Measurements from ENCODE around the gene EPHA10.
A peak's percentile ranks its signal among the peaks of the same experiment; 100 is the strongest.
"Not testable (repeated sequence)": the region's sequence is repeated elsewhere in the genome, so short reads cannot be mapped to it uniquely, and the experiment has no call there.

Gene EPHA10

DNA sequence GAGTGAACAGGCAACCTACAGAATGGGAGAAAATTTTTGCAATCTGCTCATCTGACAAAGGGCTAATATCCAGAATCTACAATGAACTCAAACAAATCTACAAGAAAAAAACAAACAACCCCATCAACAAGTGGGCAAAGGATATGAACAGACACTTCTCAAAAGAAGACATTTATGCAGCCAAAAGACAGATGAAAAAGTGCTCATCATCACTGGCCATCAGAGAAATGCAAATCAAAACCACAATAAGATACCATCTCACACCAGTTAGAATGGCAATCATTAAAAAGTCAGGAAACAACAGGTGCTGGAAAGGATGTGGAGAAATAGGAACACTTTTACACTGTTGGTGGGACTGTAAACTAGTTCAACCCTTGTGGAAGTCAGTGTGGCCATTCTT lies 6.5 kb upstream of the EPHA10 start:
- not testable (repeated sequence) for DNase-seq (ENCODE audit: low read depth in 3 of 3)

DNA sequence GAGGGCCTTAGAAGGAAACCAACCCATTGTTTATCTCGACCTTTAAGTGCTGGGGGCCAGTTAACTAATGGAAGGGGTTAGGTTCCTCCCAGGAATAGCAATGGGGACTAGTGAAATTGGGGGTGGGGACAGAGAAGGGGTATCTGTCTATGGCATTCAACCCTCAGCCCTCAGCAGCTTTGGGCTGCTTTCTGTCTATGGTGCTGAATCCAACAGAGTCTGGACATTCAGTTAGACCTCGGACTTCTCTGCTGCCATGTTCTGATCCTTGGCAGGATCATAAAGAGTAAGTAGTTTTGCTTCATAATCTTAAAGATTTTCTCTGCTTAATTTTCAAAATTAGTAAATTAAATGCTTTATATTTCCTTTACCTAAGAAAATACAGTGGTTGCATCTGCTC lies 2.6 kb upstream of the EPHA10 start:
- no peak for DNase-seq (ENCODE audit: low read depth in 3 of 3)

DNA sequence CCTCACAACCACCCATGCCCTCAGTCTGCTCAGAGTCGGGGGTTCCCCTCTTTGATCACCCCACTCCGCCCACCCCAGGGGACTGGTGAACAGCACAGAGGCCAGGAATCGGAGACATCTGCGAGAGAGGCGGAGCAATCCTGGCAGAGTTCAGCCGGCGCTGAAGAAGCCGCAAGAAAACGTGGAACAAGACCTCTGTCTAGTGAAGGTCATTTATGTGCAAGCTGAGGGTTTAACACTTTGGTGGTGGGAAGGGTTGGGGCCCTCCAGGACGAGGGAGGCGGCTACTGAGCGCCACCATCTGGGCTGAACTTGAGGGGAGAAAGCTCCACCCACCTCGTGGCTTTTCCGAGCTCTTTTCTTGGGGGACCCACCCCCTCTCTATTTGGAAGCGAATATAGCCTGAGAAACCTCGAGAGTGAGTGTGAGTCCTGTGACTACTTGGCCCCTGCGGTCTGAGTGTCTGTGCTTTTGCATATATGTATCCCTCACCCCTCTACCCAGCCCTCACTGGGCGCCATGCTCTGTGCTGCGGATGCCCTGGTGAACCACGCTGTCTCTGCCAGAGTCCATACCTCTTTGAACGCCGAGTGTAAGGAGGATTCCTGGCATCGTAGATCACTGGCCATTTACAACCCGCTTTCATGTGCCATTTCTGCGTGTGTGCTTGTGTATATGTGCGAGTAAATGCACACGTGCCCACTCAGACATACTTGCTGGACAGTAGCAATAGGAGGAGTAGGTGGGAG lies 1.2 kb upstream of the EPHA10 start:
- DNase-seq (ENCODE audit: low read depth in 3 of 3): peak in 1 of 3 donors; percentile 15

DNA sequence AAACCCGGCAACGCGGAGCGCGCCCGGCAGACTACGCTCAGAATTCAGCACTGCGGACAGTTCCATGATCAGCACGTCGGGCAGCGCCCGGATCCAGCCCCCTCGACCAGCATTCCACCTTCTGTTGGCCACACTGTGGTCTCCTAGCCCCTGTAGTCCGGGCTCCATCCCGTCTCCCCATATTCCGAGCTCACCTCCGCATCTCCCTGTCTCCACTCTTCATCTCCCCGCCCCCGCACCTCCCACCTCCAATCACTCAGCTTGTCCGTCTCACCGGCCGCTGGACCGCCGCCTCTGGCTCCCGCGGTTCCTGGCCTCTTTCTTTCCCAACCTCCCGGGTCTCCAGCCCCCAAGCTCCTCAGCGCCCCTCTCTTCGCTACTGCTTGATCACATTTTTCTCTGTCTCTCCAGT lies 500 bp downstream of the EPHA10 start:
- DNase-seq (ENCODE audit: low read depth in 3 of 3): peak in 2 of 3 donors; percentile 32 to 65

DNA sequence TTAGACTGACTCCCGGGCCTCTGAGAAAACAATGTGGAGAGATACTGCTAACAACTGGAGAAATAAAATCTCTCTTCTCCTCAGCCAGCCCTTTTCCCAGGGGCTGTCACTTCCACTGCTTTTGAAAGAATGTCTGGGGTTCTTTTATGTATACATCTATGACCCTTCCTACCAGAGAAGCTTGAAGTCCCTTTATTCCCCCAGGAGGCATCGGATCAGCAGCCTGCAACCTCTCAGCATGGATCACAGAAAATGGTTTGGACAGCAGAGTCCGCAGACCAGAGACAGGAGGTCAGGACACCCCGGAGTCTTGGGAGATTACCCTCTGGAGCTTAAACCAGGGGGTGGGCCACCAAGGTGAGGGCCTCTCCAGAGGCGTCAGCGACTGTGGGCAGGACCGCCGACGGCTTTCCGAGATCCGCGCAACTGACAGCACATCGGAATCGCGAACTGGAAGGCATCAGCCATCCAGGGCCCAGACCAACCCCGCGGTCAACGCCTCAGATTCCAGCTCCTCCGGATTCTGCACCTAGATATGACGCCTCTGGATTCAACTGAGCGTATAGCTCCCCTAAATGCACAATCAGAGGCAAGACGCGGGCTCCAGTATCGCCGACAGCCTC lies 1.0 kb downstream of the EPHA10 start:
- DNase-seq (ENCODE audit: low read depth in 3 of 3): no peak

DNA sequence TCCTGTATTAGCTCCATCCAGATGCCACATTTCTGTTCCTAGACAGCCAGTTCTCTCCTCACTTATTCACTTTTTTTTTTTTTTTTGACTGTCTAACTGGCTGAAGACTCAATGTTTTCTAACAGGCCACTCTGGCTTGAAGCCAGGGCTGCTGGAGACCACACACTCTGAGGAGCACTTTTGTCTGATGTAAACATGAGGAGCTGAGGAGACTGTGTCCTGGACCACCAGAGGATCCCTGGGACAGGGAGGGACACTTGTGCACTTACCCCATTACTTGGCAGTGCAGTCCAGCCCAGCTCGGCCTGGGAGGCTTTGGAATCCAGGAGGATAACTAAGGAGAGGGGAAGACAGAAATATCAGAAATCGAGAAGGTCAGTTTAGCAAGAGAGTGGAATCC lies 2.4 kb downstream of the EPHA10 start:
- no peak for DNase-seq (ENCODE audit: low read depth in 3 of 3)

DNA sequence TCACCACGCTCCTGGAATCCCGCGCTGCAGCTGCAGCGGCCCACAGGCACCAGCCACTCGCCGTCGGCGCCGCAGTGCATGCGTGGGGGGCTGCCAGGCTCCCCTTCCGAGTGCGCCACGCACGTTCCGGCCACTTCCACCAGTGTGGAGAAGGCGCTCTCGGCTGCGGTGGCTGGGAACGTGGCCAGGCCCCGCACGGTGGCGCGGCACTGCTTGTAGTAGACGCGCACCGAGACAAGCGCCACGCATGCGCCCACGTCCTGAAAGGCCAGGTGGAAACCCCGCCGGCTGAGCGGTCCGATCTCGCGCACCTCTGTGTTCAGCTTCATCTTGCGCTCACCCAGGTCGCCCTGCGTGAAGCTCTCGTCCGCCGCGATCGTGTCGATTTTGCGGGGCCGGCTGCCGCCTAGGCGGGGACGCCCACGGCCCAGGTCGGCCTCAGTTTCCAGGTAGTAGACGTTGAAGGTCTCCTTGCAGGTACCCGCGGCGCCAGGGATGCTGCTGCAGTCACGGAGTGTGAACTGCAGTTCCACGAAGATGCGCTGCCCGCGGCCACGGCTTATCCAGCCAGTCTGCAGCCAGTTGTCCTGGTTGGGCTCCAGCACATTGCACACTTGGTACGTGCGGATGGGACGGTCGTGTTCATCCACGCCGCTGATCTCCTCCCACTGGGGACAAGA lies 3.4 kb downstream of the EPHA10 start:
- DNase-seq (ENCODE audit: low read depth in 3 of 3): no peak

DNA sequence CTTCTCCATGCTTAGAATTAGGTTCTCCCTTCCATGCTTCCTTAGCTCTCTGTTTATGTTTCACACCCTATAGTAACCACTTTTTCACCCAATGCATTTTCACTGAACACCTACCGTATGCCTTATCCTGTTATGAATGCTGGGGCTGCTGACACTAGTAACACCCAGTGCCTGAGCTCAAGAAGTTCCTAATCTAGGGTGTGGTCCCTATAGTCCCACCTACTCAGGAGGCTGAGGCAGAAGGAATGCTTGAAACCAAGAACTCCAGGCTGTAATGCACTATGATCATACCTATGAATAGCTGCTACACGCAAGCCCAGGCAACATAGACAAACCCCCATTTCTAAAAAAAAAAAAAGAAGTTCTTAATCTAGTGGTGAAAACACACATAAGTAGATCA lies 5.5 kb downstream of the EPHA10 start:
- DNase-seq (ENCODE audit: low read depth in 3 of 3): no peak

DNA sequence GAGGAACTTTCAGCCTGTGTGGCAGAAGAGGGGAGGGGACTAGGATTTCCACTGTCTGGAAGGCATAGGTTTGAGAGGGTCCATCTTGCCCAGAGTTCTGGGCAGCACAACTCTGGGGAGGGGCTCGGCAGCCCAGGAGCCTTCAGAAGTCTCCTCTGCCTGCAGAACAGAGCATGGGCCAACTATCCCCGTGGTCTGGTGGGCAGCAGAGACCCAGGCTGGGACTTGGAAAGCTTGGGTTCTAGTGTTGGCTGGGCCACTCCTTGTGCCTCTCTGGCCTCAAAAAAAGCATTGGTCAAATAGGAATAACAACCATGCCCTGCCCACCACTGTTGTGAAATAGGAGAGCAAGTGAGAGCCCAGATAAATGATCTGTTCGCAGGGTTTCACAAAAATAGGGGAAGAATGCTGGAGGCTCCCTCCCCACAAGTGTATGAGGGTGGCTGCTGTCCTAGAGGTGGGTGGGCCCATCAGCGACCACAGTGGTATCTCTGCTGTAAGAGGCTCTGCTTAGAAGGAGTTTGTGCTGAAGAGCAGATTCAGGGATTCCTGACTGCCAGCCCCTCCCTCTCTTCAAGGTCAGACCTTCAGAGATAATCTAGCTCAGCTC lies 8.9 kb downstream of the EPHA10 start:
- no peak for DNase-seq (ENCODE audit: low read depth in 3 of 3)

DNA sequence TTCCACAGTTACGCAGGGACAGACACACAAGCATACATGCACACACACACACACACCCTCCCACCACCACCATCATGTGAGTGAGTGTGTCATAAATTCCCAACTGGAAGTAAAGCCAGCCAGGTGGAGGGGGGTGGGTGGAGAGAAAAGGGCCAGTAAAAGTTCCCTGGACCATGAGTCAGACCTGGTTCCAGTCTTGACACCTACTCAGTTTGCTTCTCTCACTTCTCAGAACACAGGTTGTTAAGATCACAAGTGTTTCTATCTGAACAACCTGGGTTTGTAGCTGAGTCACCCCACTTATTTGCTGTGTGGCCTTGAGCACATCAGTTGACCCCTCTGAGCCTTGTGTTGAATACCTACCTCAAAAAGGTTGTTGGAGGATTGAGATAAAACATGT lies 9.6 kb downstream of the EPHA10 start:
- peak in 1 of 3 donors; percentile 40 for DNase-seq (ENCODE audit: low read depth in 3 of 3)

DNA sequence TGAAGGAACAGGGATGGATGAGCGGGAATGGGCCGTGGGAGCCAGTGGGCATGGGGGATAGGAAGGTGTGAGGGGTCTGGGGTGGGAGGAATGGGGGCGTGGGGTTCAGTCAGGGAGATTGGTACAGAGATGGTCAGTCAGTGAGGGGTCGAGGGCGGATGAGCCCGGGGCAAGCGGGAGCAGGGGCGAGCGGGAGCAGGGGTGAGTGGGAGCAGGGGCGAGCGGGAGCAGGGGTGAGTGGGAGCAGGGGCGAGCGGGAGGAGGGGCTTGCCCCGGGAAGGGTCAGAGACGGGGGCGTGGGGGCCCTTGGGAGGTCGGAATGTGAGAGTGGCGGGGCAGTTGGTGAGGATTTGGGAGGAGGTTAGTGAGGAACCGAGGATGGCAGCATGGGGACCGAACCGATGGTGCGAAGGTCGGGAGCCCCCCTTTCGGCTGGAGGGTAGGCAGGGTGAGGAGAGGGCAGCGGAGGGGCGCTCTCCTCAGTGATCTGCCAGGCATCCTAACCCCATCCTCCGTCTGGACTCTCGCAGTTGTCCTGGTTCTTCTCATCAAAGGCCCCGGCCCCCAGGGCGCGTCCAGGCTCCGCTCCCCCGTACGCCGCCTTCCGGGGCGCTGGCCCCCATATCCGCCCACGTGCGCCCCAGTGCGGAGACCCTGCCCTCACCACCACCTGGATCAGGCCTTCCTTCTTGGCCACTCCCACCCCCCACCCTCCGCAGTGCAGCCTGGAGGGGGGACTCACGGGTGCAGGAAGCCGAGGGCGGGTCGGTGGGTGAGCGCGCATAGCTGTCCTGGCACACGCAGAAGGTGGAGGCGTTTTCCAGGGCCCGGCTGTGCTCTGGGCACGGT lies 11.2 kb downstream of the EPHA10 start:
- DNase-seq (ENCODE audit: low read depth in 3 of 3): no peak

DNA sequence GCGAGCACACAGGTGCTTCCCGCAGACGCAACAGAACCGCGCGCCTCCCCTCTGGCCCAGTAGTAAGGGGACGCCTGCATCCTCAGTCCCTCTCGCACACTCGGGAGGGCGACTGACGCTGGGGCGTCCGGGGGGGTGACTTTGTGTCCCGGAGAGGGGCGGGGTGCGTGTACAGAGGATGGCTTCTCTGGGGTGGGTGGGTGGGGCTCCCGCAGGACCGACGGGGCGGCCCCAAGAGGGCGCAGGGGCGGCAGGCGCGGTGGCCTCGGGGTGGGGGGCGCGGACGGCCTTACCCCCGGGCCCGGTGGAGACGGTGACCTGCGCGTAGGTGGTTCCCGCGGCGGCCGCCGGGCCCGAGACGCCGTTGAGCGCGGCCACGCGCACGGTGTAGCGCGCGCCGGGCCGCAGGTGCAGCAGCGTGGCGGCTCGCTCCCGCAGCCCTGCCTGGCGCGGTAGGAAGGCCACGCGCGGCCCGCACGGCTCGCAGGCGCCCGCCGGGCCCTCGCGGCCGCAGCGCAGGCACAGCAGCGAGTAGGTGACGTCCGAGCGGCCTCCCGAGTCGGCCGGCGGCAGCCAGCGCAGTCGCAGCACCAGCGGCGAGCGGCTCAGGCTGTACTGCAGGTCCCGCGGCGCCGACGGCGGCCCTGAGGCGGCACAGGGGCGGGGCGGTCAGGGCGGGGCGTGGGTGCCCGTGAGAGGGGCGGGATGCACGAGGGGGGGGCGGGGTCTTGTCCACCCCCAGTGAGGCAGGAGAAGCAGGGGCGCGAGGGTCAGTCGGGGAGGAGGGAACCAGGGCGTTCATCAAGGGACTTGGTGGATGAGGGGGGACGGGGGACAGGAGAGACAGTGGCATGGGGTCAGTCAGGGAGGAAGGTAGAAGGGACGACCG lies 12.1 kb downstream of the EPHA10 start:
- no peak for DNase-seq (ENCODE audit: low read depth in 3 of 3)

DNA sequence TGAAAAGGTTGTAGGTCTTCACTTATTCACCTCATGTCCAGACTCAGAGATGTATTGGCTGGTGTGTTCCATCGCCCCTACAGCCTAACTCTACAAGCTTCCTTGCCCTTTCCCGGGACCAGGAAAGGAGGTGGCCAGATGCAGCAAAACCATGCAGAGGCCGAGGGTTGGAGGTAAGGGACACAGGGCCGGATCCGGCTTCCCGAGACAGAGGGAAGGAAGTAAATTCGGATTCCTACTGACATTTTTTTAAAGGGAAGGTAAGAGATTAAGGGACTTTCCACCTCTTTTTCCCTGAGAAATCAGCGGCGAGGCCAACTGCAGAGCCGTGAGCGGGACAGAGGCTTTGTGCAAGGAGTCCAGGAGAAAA lies 12.7 kb downstream of the EPHA10 start:
- no peak for DNase-seq (ENCODE audit: low read depth in 3 of 3)

DNA sequence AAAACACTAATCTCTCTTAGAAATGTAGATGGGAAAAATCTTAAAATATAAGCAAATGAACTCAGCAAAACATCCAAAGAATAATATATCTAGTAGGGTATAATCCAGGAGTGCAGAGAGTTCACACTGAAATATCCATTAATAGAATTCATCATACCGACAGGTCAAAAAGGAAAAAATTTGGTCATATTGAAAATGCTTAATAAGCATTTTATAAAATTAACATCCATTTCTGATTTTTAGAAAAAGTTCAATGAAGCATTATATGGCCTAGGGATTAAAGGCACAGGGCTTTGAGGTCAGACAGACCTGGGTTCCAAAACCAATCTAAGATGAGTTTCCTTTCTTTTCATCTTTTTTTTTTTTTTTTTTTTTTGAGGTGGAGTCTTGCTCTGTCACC lies 16.4 kb downstream of the EPHA10 start:
- DNase-seq (ENCODE audit: low read depth in 3 of 3): no peak

DNA sequence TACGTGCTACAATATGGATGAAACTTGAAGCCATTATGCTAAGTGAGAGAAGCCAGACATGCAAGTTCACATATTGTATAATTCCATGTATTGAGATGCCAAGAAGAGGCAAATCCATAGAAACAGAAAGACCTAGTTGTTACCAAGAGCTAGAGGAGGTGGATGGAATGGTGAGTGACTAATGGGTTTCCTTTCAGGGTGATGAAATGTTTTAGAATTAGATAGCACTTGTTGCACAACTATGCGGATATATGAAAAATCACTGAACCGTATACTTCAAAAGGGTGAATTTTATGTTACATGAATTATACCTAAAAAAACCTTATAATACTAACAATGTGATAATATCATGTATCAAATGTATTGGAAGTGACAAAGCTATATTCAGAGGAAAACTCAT lies 18.1 kb downstream of the EPHA10 start:
- no peak for DNase-seq (ENCODE audit: low read depth in 3 of 3)

DNA sequence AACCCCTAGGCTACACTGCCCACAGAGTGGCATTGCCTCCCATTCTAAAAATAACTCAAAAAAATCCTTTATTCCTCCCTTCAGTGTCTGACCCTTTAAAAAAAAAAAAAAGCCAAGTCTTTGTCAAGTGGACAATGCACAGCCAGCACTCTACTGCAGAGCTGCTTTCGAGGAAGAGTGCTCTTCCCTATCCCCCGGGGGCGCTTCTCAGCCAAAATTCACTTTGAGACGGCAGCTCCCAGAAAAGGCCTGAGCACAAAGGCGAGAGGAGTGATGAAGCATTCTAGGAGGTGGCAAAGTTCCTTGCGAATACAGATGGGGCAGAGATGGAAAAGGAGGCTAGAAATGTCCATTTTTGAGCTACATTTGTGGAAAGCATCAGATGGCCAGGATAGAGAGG lies 23.3 kb downstream of the EPHA10 start:
- no peak for DNase-seq (ENCODE audit: low read depth in 3 of 3)

DNA sequence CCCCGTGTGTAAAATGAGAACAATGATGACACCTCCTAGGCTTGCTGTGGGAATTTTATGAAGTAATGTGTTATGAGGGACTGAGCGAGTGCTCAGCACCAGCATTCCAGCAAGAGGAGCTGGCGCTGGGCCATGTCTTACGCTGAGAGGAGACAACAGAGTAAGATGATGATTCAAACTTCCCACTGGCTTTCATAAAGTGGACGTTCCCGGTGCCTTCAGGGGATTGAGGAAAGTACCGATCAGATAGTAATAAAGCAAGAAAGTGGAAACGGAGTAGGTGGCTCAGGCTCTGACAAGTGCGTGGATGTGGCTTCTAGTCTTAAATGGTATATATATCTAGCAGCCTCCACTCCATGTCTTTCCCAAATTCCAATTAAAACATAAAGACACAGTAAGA lies 23.8 kb downstream of the EPHA10 start:
- no peak for DNase-seq (ENCODE audit: low read depth in 3 of 3)

DNA sequence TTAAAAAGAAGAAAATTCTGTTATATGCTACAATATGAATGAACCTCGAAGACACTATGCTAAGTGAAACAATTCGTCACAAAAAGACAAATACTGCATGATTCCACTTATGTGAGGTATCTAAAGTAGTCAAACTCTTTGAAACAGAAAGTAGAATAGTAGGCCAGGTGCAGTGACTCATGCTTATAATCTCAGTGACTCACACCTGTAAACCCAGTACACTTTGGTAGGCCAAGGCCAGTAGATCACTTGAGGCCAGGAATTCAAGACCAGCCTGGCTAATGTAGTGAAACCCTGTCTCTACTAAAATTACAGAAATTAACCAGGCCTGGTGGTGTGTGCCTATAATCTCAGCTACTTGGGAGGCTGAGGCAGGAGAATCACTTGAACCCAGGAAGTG lies 25.7 kb downstream of the EPHA10 start:
- no peak for DNase-seq (ENCODE audit: low read depth in 3 of 3)

DNA sequence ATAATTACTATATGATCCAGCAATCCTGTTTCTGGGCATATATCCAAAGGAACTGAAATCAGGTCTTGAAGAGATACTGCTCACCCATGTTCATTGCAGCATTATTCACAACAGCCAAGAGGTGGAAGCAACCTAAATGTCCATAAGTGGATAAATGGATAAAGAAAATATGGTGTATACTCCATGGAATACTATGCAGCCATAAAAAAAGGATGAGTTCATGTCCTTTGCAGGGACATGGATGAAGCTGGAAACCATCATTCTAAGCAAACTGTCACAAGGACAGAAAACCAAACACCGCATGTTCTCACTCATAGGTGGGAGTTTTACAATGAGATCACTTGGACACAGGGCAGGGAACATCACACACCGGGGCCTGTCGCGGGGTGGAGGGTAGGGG lies 26.3 kb downstream of the EPHA10 start:
- DNase-seq (ENCODE audit: low read depth in 3 of 3): not testable (repeated sequence)

DNA sequence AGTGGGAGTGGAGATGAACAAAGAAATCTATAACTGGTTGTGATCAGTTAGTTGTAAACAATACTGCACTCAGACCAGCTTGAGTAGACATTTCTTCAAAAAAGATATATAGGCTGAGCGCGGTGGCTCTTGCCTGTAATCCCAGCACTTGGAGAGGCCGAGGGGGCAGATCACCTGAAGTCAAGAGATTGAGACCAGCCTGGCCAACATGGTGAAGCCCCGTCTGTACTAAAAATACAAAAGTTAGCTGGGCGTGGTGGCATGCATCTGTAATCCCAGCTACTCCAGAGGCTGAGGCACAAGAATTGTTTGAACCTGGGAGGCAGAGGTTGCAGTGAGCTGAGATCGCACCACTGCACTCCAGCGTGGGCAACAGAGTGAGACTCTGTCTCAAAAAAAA lies 26.9 kb downstream of the EPHA10 start:
- not testable (repeated sequence) for DNase-seq (ENCODE audit: low read depth in 3 of 3)

Data from stimulated activated CD4-positive, alpha-beta T cell treated with anti-CD3 and anti-CD28 coated beads, TNF-alpha, amount 100 ng/mL, for 48 hours (primary cell).